ENCODE data around the gene ARHGAP8. TPM values are rescaled to one million over a fixed set of nuclear protein-coding genes. Genes with fewer than 3 reads are reported as not detected.

ARHGAP8 gene
- polyA plus RNA-seq, 2 donors: 7.2 to 11.2 TPM

- Histone ChIP-seq H3K9me3 (ENCODE audit: control insufficient read depth in 2 of 2, insufficient read depth in 1 of 2, low read depth in 1 of 2, low read length in 1 of 2) (no peaks in the 10 kb centered on the region), H3K27me3 (ENCODE audit: control insufficient read depth in 1 of 2, insufficient read depth in 2 of 2, low read length in 2 of 2) (no peaks in the 10 kb centered on the region), H3K4me1 (ENCODE audit: control insufficient read depth in 2 of 2, insufficient read depth in 2 of 2, low read length in 1 of 2) (no peaks in the 10 kb centered on the region), H3K36me3 (ENCODE audit: control insufficient read depth in 2 of 2, insufficient read depth in 2 of 2, low read length in 1 of 2) (peaks cover 0 to 17% of the 10 kb centered on the region in 2 donors), H3K4me3 (ENCODE audit: low read depth in 1 of 2, low read length in 2 of 2) (no peak overlapping the region), H3K27ac (ENCODE audit: low read depth in 2 of 2, low read length in 1 of 2) (no peak overlapping the region)
- 95 to 100% methylated on average over 2 of the region's 2 CpGs for WGBS, 2 donors
Measured at GRCh38 chr22:44723801-44724200, 28.6 kb upstream of the ARHGAP8 start.

- 89 to 91% methylated on average over 6 of the region's 6 CpGs for WGBS, 2 donors
- Histone ChIP-seq H3K4me1 (ENCODE audit: control insufficient read depth in 2 of 2, insufficient read depth in 2 of 2, low read length in 1 of 2) (no peaks in the 10 kb centered on the region), H3K27ac (ENCODE audit: low read depth in 2 of 2, low read length in 1 of 2) (no peak overlapping the region), H3K36me3 (ENCODE audit: control insufficient read depth in 2 of 2, insufficient read depth in 2 of 2, low read length in 1 of 2) (peaks cover 0 to 17% of the 10 kb centered on the region in 2 donors), H3K9me3 (ENCODE audit: control insufficient read depth in 2 of 2, insufficient read depth in 1 of 2, low read depth in 1 of 2, low read length in 1 of 2) (no peaks in the 10 kb centered on the region), H3K27me3 (ENCODE audit: control insufficient read depth in 1 of 2, insufficient read depth in 2 of 2, low read length in 2 of 2) (no peaks in the 10 kb centered on the region), H3K4me3 (ENCODE audit: low read depth in 1 of 2, low read length in 2 of 2) (no peak overlapping the region)
Measured at GRCh38 chr22:44724416-44724815, 28.0 kb upstream of the ARHGAP8 start.

- no peaks in the 10 kb centered on the region for H3K4me1 ChIP-seq (ENCODE audit: control insufficient read depth in 2 of 2, insufficient read depth in 2 of 2, low read length in 1 of 2)
- no peak overlapping the region for H3K27ac ChIP-seq (ENCODE audit: low read depth in 2 of 2, low read length in 1 of 2)
- H3K4me3 ChIP-seq (ENCODE audit: low read depth in 1 of 2, low read length in 2 of 2): no peak overlapping the region
- no peaks in the 10 kb centered on the region for H3K27me3 ChIP-seq (ENCODE audit: control insufficient read depth in 1 of 2, insufficient read depth in 2 of 2, low read length in 2 of 2)
- peaks cover 0 to 17% of the 10 kb centered on the region in 2 donors for H3K36me3 ChIP-seq (ENCODE audit: control insufficient read depth in 2 of 2, insufficient read depth in 2 of 2, low read length in 1 of 2)
- WGBS, 2 donors: 85 to 90% methylated on average over 8 of the region's 8 CpGs
- H3K9me3 ChIP-seq (ENCODE audit: control insufficient read depth in 2 of 2, insufficient read depth in 1 of 2, low read depth in 1 of 2, low read length in 1 of 2): no peaks in the 10 kb centered on the region
Measured at GRCh38 chr22:44724859-44725258, 27.5 kb upstream of the ARHGAP8 start.

- Histone ChIP-seq H3K4me3 (ENCODE audit: low read depth in 1 of 2, low read length in 2 of 2) (no peak overlapping the region), H3K4me1 (ENCODE audit: control insufficient read depth in 2 of 2, insufficient read depth in 2 of 2, low read length in 1 of 2) (no peaks in the 10 kb centered on the region), H3K27ac (ENCODE audit: low read depth in 2 of 2, low read length in 1 of 2) (no peak overlapping the region), H3K27me3 (ENCODE audit: control insufficient read depth in 1 of 2, insufficient read depth in 2 of 2, low read length in 2 of 2) (no peaks in the 10 kb centered on the region), H3K9me3 (ENCODE audit: control insufficient read depth in 2 of 2, insufficient read depth in 1 of 2, low read depth in 1 of 2, low read length in 1 of 2) (no peaks in the 10 kb centered on the region), H3K36me3 (ENCODE audit: control insufficient read depth in 2 of 2, insufficient read depth in 2 of 2, low read length in 1 of 2) (peaks cover 0 to 25% of the 10 kb centered on the region in 2 donors)
- WGBS, 2 donors: 88 to 89% methylated on average over 11 of the region's 11 CpGs
Measured at GRCh38 chr22:44726439-44726838, 25.9 kb upstream of the ARHGAP8 start.

DNA sequence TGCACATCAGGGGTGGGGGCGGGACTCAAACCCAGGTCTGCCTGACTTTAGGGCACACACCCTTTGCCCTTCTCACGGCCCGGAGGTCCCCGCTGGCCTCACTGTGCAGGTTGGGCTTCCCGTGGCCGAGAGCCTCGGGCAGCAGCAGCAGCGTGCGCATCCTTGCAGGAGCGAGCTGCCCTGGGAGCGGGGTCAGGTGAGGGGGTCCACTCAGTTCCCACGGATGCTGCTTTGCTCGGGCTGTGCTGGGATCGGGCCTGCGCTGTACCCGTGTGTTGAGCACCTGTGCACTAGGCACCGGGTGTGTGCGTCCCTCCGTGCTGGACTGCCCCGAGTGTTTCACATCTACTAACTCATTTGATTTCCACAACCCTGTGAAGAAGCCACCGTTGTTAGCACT, 25.2 kb upstream of the ARHGAP8 start:
- WGBS, 2 donors: 96 to 97% methylated on average over 21 of the region's 21 CpGs
- Histone ChIP-seq H3K36me3 (ENCODE audit: control insufficient read depth in 2 of 2, insufficient read depth in 2 of 2, low read length in 1 of 2) (peaks cover 0 to 26% of the 10 kb centered on the region in 2 donors), H3K4me3 (ENCODE audit: low read depth in 1 of 2, low read length in 2 of 2) (no peak overlapping the region), H3K4me1 (ENCODE audit: control insufficient read depth in 2 of 2, insufficient read depth in 2 of 2, low read length in 1 of 2) (no peaks in the 10 kb centered on the region), H3K27me3 (ENCODE audit: control insufficient read depth in 1 of 2, insufficient read depth in 2 of 2, low read length in 2 of 2) (no peaks in the 10 kb centered on the region), H3K27ac (ENCODE audit: low read depth in 2 of 2, low read length in 1 of 2) (no peak overlapping the region), H3K9me3 (ENCODE audit: control insufficient read depth in 2 of 2, insufficient read depth in 1 of 2, low read depth in 1 of 2, low read length in 1 of 2) (no peaks in the 10 kb centered on the region)

- H3K36me3 ChIP-seq (ENCODE audit: control insufficient read depth in 2 of 2, insufficient read depth in 2 of 2, low read length in 1 of 2): peaks cover 0 to 29% of the 10 kb centered on the region in 2 donors
- WGBS, 2 donors: 91 to 95% methylated on average over 12 to 13 of the region's 13 CpGs
- H3K27me3 ChIP-seq (ENCODE audit: control insufficient read depth in 1 of 2, insufficient read depth in 2 of 2, low read length in 2 of 2): no peaks in the 10 kb centered on the region
- H3K4me1 ChIP-seq (ENCODE audit: control insufficient read depth in 2 of 2, insufficient read depth in 2 of 2, low read length in 1 of 2): no peaks in the 10 kb centered on the region
- H3K4me3 ChIP-seq (ENCODE audit: low read depth in 1 of 2, low read length in 2 of 2): no peak overlapping the region
- no peak overlapping the region for H3K27ac ChIP-seq (ENCODE audit: low read depth in 2 of 2, low read length in 1 of 2)
- H3K9me3 ChIP-seq (ENCODE audit: control insufficient read depth in 2 of 2, insufficient read depth in 1 of 2, low read depth in 1 of 2, low read length in 1 of 2): no peaks in the 10 kb centered on the region
Measured at GRCh38 chr22:44727709-44728108, 24.7 kb upstream of the ARHGAP8 start.

GRCh38 chr22:44728761-44729324, 23.5 kb upstream of the ARHGAP8 start:
- no peaks in the 10 kb centered on the region for H3K27me3 ChIP-seq (ENCODE audit: control insufficient read depth in 1 of 2, insufficient read depth in 2 of 2, low read length in 2 of 2)
- 59 to 73% methylated on average over 21 of the region's 21 CpGs for WGBS, 2 donors
- no peaks in the 10 kb centered on the region for H3K9me3 ChIP-seq (ENCODE audit: control insufficient read depth in 2 of 2, insufficient read depth in 1 of 2, low read depth in 1 of 2, low read length in 1 of 2)
- H3K4me3 ChIP-seq (ENCODE audit: low read depth in 1 of 2, low read length in 2 of 2): no peak overlapping the region
- peak overlapping the region in 1 of 2 donors; percentile 3 for H3K27ac ChIP-seq (ENCODE audit: low read depth in 2 of 2, low read length in 1 of 2)
- peaks cover 0 to 29% of the 10 kb centered on the region in 2 donors for H3K36me3 ChIP-seq (ENCODE audit: control insufficient read depth in 2 of 2, insufficient read depth in 2 of 2, low read length in 1 of 2)
- no peaks in the 10 kb centered on the region for H3K4me1 ChIP-seq (ENCODE audit: control insufficient read depth in 2 of 2, insufficient read depth in 2 of 2, low read length in 1 of 2)

DNA sequence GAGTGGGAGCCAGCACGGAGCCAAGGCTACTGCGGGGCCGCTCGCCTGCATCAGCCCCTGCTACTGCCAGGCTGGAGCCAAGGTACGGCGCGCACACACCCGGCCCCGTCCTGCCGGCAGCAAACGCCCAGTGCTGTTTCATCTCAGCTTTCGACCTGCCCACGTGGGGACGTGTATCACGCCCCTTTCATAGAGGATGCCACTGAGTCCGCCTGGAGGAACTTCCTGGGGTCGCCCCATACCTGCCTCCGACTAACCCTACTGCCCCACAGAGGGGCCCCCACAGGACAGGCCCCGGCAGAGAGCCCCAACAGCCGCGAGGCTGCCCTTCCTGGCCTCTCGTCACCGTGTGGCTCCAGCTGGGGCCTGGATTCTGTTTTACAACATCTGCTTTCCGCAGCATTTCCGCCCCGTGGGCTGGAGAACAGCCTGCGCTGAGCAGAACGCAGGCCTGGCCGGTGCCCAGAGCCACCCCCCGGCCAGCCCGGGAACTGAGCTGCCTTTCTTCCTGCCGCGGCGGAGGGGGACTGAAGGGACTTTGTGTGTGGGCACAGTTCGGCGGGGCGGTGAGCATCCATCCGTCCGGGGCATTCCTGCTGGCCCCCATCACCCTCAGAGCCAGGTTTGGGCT, 22.9 kb upstream of the ARHGAP8 start:
- 62 to 64% methylated on average over 37 to 39 of the region's 39 CpGs for WGBS, 2 donors
- peak overlapping the region in 1 of 2 donors; percentile 3 for H3K27ac ChIP-seq (ENCODE audit: low read depth in 2 of 2, low read length in 1 of 2)
- no peaks in the 10 kb centered on the region for H3K27me3 ChIP-seq (ENCODE audit: control insufficient read depth in 1 of 2, insufficient read depth in 2 of 2, low read length in 2 of 2)
- H3K4me1 ChIP-seq (ENCODE audit: control insufficient read depth in 2 of 2, insufficient read depth in 2 of 2, low read length in 1 of 2): no peaks in the 10 kb centered on the region
- no peaks in the 10 kb centered on the region for H3K9me3 ChIP-seq (ENCODE audit: control insufficient read depth in 2 of 2, insufficient read depth in 1 of 2, low read depth in 1 of 2, low read length in 1 of 2)
- H3K4me3 ChIP-seq (ENCODE audit: low read depth in 1 of 2, low read length in 2 of 2): no peak overlapping the region
- peaks cover 0 to 29% of the 10 kb centered on the region in 2 donors for H3K36me3 ChIP-seq (ENCODE audit: control insufficient read depth in 2 of 2, insufficient read depth in 2 of 2, low read length in 1 of 2)

DNA sequence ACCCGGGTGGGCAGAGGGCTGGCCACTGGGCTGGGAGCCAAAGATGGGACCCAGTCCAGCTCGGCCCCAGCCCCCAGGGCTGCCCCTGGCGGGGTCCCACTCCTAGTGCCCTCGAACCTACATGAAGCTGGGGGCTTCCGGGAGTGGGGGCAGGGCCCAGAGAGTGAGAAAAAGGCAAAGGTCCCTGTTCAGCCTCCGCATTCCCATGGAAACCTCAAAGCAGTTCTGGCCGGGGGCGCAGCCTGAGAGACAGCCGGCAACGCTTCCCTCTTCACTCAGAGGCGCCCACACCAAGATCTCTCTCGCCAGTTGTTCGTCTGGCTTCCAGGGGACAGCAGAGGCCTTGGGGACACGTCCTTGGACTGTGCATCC, 22.4 kb upstream of the ARHGAP8 start:
- no peak overlapping the region for H3K27ac ChIP-seq (ENCODE audit: low read depth in 2 of 2, low read length in 1 of 2)
- peaks cover 0 to 29% of the 10 kb centered on the region in 2 donors for H3K36me3 ChIP-seq (ENCODE audit: control insufficient read depth in 2 of 2, insufficient read depth in 2 of 2, low read length in 1 of 2)
- H3K4me1 ChIP-seq (ENCODE audit: control insufficient read depth in 2 of 2, insufficient read depth in 2 of 2, low read length in 1 of 2): no peaks in the 10 kb centered on the region
- H3K9me3 ChIP-seq (ENCODE audit: control insufficient read depth in 2 of 2, insufficient read depth in 1 of 2, low read depth in 1 of 2, low read length in 1 of 2): no peaks in the 10 kb centered on the region
- 64 to 72% methylated on average over 14 of the region's 14 CpGs for WGBS, 2 donors
- H3K27me3 ChIP-seq (ENCODE audit: control insufficient read depth in 1 of 2, insufficient read depth in 2 of 2, low read length in 2 of 2): no peaks in the 10 kb centered on the region
- no peak overlapping the region for H3K4me3 ChIP-seq (ENCODE audit: low read depth in 1 of 2, low read length in 2 of 2)
